SJCRH30 (cell line): ENCODE results near the gene CYP20A1. TPM values are rescaled to one million over a fixed set of nuclear protein-coding genes. Genes with fewer than 3 reads are reported as not detected.
A peak's percentile ranks its signal among the peaks of the same experiment; 100 is the strongest.
"Not testable (repeated sequence)": the region's sequence is repeated elsewhere in the genome, so short reads cannot be mapped to it uniquely, and the experiment has no call there.

Experiments
- DNase-seq, 2 experiments: peaks; one replicate each; pipeline ENCODE4 v3.0.0-alpha.2; 2015 to 2020
- H3K27ac ChIP-seq: fragments of 250-450 bp; sonication (Bioruptor Pico); 2 replicates; pipeline ENCODE4 v1.5.1; 2020; ENCODE audit warnings: mild to moderate bottlenecking, moderate library complexity
- H3K27me3 ChIP-seq: fragments of 250-450 bp; sonication (Bioruptor Pico); 2 replicates; pipeline ENCODE4 v1.5.1; 2020; ENCODE audit warnings: mild to moderate bottlenecking, moderate library complexity
- H3K36me3 ChIP-seq: fragments of 250-450 bp; sonication (Bioruptor Pico); 2 replicates; pipeline ENCODE4 v1.5.1; 2020; ENCODE audit warnings: mild to moderate bottlenecking, moderate library complexity
- H3K4me1 ChIP-seq: fragments of 250-450 bp; sonication (Bioruptor Pico); 2 replicates; pipeline ENCODE4 v1.5.1; 2020; ENCODE audit warnings: mild to moderate bottlenecking, moderate library complexity
- H3K4me3 ChIP-seq: fragments of 250-450 bp; sonication (Bioruptor Pico); 2 replicates; pipeline ENCODE4 v1.5.1; 2020; ENCODE audit warnings: mild to moderate bottlenecking, moderate library complexity
- H3K9me3 ChIP-seq: fragments of 250-450 bp; sonication (Bioruptor Pico); replicated peaks from 2 replicates; pipeline ENCODE4 v1.5.1; 2020; ENCODE audit warnings: mild to moderate bottlenecking, moderate library complexity
- total RNA-seq: library from RNA; depleted of rRNA; stranded (reverse); fragments of >200 nt; shearing (Covaris generic); gene quantifications from 2 replicates; pipeline ENCODE4 v1.2.3, GENCODE V29; 2014

Gene CYP20A1
- total RNA-seq, 1 experiment from 2014 or later, result 21.8 TPM

GRCh38 chr2:203327901-203328759 lies 89.3 kb downstream of the CYP20A1 start, which contains the start of gene ABI2:
Gene ABI2, plus strand, starts transcription at chr2:203328394. Its CDS starts 121 bp downstream, at chr2:203328515.
- DNase-seq, result peak; percentile 95
- Histone ChIP-seq H3K36me3 (no peaks in the 10 kb centered on the region), H3K4me3 (peak within 1 kb of the TSS; percentile 94), H3K27ac (peak within 1 kb of the TSS; percentile 91), H3K27me3 (no peaks in the 10 kb centered on the region), H3K9me3 (no peaks in the 10 kb centered on the region), H3K4me1 (no peaks in the 10 kb centered on the region)

DNA sequence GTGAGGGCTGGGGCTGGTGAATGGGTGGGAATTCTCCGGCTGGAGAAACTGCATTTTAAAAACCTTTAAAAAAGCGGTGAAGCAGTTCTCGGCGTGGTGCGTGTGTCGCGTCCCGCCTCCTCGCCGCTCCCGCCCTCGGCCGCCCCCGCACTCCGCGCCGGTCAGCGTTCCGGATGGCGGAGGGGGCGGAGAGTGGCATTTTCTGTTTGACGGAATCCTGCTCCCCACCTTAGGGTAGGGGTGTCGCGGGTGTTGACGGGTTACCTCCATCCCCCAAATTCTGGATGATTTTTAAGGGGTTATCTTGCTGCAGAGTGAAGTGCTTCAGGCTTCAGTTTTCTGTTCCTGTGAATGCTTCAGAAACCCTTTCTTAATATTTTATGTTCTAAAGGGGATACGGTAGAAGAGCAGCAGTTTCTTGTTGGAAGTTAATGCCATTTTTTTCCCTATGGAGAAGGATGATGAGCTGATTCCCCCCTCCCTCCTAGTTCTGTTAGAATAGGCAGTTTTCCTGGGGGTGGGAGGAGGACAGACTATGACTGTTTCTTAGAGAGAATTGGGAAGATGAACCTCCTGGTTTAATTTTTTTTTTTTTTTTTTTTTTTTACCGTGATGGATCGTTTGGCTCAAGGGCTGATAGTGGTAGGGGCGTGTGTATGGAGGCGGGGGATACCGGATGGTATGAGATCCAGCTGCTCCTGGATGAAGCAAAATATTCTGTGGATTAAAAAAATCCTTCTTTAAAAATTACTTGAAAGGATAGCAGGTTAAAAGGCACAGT lies 90.1 kb downstream of the CYP20A1 start:
- Histone ChIP-seq H3K36me3 (no peaks in the 10 kb centered on the region; the same call in 1 of the 2 replicates), H3K27ac (peak overlapping the region; percentile 73), H3K4me1 (no peaks in the 10 kb centered on the region), H3K9me3 (no peaks in the 10 kb centered on the region), H3K4me3 (peak overlapping the region; percentile 94), H3K27me3 (no peaks in the 10 kb centered on the region)
- peak; percentile 55 to 61 for DNase-seq

GRCh38 chr2:203330434-203330833 lies 91.6 kb downstream of the CYP20A1 start:
- Histone ChIP-seq H3K9me3 (no peaks in the 10 kb centered on the region), H3K36me3 (peaks cover 9% of the 10 kb centered on the region), H3K4me3 (no peak overlapping the region), H3K27ac (no peak overlapping the region), H3K4me1 (no peaks in the 10 kb centered on the region), H3K27me3 (no peaks in the 10 kb centered on the region)
- peak in 1 of 2 experiments; percentile 11 for DNase-seq

DNA sequence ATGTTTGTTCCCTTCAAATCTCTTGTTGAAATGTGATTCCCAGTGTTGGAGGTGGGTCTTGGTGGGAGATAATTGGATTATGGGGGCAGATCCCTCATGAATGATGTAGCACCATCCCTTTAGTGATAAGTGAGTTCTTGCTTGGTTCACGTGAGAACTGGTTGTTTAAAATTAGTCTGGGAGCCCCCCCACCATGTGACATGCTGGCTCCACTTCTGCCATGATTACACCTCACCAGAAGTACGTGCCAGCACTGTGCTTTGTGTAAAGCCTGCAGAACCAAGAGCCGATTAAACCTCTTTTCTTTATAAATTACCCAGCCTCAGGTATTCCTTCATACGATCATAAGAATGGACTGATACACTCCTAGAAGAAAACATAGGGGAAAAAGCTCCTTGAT lies 99.5 kb downstream of the CYP20A1 start:
- Histone ChIP-seq H3K4me1 (no peaks in the 10 kb centered on the region), H3K27ac (no peak overlapping the region), H3K27me3 (no peaks in the 10 kb centered on the region), H3K9me3 (no peaks in the 10 kb centered on the region), H3K36me3 (peaks cover 26% of the 10 kb centered on the region), H3K4me3 (no peak overlapping the region)
- no peak for DNase-seq

GRCh38 chr2:203340791-203341487 lies 102.1 kb downstream of the CYP20A1 start:
- H3K27ac ChIP-seq, result no peak overlapping the region
- no peaks in the 10 kb centered on the region for H3K27me3 ChIP-seq
- H3K4me1 ChIP-seq, result no peaks in the 10 kb centered on the region
- H3K36me3 ChIP-seq, result peaks cover 23% of the 10 kb centered on the region
- no peaks in the 10 kb centered on the region for H3K9me3 ChIP-seq
- DNase-seq, result no peak
- H3K4me3 ChIP-seq, result no peak overlapping the region

- no peaks in the 10 kb centered on the region for H3K4me1 ChIP-seq
- H3K4me3 ChIP-seq, result no peak overlapping the region
- no peaks in the 10 kb centered on the region for H3K9me3 ChIP-seq
- DNase-seq, result no peak
- no peak overlapping the region for H3K27ac ChIP-seq
- H3K36me3 ChIP-seq, result peaks cover 19% of the 10 kb centered on the region
- no peaks in the 10 kb centered on the region for H3K27me3 ChIP-seq
These were observed 103.0 kb downstream of the CYP20A1 start for GRCh38 chr2:203341741-203342310.

DNA sequence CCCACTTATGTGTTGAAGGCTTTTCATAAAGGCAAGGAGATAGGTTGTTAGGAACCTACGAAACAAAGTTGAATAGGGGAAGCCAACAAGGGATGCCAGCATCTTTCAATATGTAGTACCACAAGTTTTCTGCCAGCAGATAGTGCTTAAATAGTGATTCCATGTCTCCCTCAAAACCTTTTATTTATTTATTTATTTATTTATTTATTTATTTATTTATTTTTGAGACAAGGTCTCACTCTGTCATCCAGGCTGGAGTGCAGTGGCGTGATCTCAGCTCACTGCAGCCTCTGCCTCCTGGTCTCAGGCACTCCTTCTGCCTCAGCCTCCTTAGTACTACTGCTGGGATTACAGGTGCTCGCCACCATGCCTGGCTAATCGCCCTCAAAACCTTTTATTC lies 103.6 kb downstream of the CYP20A1 start:
- H3K27me3 ChIP-seq, H3K9me3 ChIP-seq, H3K4me3 ChIP-seq, H3K4me1 ChIP-seq, DNase-seq, H3K27ac ChIP-seq: not testable (repeated sequence)
- H3K36me3 ChIP-seq, result peaks cover 19% of the 10 kb centered on the region

GRCh38 chr2:203344667-203345066 lies 105.8 kb downstream of the CYP20A1 start:
- H3K9me3 ChIP-seq, result no peaks in the 10 kb centered on the region
- no peaks in the 10 kb centered on the region for H3K27me3 ChIP-seq
- no peak overlapping the region for H3K27ac ChIP-seq
- H3K4me1 ChIP-seq, result no peaks in the 10 kb centered on the region
- H3K36me3 ChIP-seq, result peaks cover 23% of the 10 kb centered on the region
- no peak for DNase-seq
- H3K4me3 ChIP-seq, result no peak overlapping the region

GRCh38 chr2:203346612-203347011 lies 107.8 kb downstream of the CYP20A1 start:
- no peaks in the 10 kb centered on the region for H3K4me1 ChIP-seq
- no peaks in the 10 kb centered on the region for H3K9me3 ChIP-seq
- H3K27me3 ChIP-seq, result no peaks in the 10 kb centered on the region
- H3K4me3 ChIP-seq, result no peak overlapping the region
- H3K36me3 ChIP-seq, result peaks cover 25% of the 10 kb centered on the region
- no peak overlapping the region for H3K27ac ChIP-seq
- DNase-seq, result no peak

- Histone ChIP-seq H3K36me3 (peaks cover 25% of the 10 kb centered on the region), H3K27ac (no peak overlapping the region), H3K9me3 (no peaks in the 10 kb centered on the region), H3K27me3 (no peaks in the 10 kb centered on the region), H3K4me3 (no peak overlapping the region), H3K4me1 (no peaks in the 10 kb centered on the region)
- DNase-seq, result no peak
These were observed 108.6 kb downstream of the CYP20A1 start for GRCh38 chr2:203347375-203347774.

- H3K4me3 ChIP-seq, result no peak overlapping the region
- H3K27me3 ChIP-seq, result no peaks in the 10 kb centered on the region
These were observed 113.9 kb downstream of the CYP20A1 start for GRCh38 chr2:203352604-203353255.

GRCh38 chr2:203354966-203355365 lies 116.1 kb downstream of the CYP20A1 start:
- H3K4me3 ChIP-seq, result no peak overlapping the region
- no peaks in the 10 kb centered on the region for H3K9me3 ChIP-seq
- no peak for DNase-seq
- H3K36me3 ChIP-seq, result peaks cover 6% of the 10 kb centered on the region
- H3K27ac ChIP-seq, result no peak overlapping the region
- no peaks in the 10 kb centered on the region for H3K27me3 ChIP-seq
- H3K4me1 ChIP-seq, result no peaks in the 10 kb centered on the region

More at GRCh38 chr2:203352604-203353255, 113.9 kb downstream of the CYP20A1 start:
- H3K27ac ChIP-seq, result no peak overlapping the region
- no peaks in the 10 kb centered on the region for H3K9me3 ChIP-seq
- H3K4me1 ChIP-seq, result no peaks in the 10 kb centered on the region
- peaks cover 13% of the 10 kb centered on the region for H3K36me3 ChIP-seq
- DNase-seq, result no peak
